DMS79 (cell line): Measurements from ENCODE around the gene DELE1.

Source experiments
- DNase-seq: peaks from one replicate; lab custom pipeline; 2025; lab: John Stamatoyannopoulos, UW

The DELE1 gene, protein sequence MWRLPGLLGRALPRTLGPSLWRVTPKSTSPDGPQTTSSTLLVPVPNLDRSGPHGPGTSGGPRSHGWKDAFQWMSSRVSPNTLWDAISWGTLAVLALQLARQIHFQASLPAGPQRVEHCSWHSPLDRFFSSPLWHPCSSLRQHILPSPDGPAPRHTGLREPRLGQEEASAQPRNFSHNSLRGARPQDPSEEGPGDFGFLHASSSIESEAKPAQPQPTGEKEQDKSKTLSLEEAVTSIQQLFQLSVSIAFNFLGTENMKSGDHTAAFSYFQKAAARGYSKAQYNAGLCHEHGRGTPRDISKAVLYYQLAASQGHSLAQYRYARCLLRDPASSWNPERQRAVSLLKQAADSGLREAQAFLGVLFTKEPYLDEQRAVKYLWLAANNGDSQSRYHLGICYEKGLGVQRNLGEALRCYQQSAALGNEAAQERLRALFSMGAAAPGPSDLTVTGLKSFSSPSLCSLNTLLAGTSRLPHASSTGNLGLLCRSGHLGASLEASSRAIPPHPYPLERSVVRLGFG

DNA sequence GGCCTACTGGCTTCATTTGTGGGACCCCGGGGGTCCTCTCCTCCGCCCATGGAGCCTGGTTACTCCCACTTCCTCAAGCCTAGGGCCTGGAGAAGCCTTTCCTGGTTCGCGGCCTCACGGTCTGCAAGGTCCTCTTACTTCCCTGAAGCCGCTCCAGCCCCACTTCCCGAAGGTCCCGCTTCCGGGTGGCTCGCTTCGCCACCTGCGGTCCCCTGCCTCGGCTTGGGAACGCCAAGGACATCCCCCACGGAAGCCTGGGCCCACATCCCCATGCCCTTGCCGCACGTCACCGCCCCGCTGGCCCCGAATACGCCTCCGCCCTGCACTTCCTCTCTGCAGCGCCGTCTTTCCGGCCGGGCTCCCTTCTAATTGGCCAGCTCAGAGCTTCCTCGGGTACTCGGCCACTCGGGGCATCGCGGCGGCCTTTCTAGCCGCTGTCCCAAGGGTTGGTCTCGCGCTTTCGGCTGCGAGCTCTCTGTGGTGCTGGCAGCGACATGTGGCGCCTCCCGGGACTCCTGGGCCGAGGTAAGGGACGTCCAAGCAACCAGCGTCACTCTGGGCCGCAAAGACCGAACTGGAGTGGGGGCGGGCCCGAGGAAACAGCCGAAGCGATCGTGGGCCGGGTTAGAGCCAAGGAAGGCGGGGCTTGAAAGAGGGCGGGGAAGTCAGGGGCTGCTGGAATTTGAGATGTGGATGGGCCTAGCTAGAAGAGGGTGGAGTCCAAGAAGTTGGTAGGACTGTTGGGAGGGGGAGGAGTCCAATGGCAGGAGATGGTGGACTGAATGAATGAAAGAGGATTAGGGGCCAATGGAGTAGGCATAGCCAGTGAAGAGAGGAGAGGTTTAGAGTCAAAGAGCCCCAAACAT is at the start of gene DELE1:
Gene DELE1, plus strand, starts transcription at position 424 of the 866 bp plus-strand sequence. Its CDS starts 71 bp downstream, at position 495.
- DNase-seq: peak; percentile 72

DNA sequence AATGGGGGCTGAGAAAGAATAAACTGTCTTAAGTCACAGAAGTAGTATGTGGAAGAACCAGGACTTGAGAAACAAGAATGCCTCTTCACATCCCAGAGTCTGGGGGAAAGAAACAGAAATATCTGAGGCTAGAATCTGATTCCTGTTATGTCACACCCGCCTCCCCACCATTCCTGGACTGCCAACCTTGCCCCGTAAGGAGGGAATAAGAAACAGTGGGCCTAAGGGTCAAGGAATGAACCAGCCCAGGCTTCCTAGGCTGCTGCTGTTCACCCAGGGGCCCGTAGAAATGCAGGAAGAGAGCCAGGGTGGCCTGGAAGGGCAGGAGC is 49.8 kb upstream of the DELE1 start:
- DNase-seq: no peak

DNA sequence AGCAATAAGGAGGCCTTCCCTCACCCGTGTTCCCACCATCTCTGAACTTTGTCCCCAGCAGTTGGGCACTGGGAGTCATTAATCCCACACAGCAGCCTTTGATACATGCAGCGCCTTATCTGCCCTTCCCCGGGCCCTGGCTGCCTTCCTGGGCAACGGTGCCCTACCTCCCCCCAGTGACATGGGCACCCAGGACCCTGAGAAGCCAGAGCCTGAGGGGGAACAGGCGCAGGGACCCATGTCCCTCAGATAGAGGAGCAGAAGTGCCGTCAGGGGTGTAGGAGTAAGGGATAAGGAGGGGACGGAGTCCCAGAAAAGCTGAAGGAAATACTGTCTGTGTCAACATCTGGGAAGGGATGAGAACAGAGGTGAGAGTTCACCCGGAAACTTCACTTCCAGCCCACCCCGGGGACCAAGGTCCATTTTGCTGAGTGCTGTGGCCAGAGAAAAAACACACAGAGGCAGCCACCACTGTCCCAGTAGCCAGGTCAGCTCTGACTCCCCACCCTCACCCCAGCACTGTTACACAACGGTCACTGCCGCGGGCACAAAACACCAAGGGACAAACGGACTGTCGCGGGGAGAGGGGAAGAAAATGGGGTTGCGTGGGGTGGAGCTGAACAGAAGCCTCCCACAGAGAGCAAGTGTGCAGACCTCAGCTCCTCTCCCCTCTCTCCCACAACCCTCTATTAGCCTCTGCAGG is 49.3 kb upstream of the DELE1 start:
- DNase-seq: no peak

DNA sequence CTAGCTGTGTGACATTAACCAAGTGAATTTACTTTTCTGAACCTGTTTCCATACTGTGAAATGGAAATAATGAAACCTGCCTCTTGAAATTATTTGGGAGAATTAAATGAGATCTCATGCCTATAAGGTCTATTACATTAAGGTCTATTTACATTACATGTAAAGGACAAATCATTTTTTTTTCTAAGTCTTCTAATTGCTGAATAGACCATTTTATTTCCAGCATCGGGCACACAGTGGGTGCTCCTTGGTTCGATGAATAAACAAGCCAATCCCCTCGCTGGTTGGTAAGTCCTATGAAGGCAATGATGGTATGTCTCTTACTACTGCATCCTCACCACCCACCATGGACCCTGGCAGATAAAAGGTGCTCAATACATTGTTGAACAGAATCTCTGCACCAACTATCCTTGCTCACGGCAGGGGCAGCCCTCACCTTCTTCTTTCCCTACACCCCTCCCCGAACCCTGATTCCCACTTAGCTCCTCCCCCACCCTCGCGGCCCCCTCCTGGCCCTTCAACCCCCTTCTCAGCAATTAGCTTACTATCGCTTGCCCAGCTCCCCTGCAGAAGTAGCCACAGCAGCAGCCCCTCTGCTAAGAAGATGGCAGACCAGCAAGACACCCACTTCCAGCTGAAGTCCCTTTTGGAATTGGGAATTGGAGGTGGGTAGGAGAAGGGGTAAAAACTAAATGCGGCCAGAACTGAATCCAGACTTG is 48.5 kb upstream of the DELE1 start:
- no peak for DNase-seq

DNA sequence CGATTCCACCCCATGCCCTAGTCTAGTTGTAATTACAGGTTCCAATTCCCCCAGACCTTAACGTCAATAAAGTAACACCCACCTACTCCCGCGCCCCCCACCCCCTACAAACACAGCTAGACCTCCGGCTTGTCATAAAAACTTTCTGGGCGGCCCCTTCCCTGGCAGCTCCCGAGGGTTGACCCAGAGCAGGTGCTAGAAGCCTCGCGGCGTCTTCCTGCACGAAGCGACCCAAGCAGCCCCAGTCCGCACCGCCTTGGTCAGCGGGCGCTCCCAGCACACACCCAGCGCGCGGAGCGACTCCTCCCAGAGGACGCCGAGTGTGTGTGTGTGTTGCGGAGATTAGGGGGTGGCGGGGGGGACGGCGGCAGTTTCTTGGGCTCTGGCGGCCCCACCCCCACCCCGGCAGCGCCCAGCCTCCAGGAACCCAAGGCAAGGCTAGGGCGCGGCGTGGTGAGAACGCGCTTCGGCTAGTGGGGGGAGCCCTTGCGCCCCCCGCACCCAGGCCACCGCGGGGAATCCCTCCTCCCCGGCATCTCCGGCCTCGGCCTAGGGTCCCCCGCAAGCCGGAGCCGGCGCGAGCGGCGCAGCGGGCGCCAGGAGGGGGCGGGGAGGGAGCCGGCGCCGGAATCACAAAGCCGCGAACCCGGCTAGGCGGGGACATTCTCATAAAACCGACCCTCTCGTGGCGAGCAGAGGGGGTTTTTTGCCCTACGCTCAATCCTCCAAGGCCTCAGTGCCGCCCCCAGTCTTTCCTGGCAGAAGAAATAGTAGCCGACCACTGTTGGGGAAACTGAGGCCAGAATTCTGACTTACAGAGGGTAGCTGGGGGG is 47.7 kb upstream of the DELE1 start:
- DNase-seq: no peak

DNA sequence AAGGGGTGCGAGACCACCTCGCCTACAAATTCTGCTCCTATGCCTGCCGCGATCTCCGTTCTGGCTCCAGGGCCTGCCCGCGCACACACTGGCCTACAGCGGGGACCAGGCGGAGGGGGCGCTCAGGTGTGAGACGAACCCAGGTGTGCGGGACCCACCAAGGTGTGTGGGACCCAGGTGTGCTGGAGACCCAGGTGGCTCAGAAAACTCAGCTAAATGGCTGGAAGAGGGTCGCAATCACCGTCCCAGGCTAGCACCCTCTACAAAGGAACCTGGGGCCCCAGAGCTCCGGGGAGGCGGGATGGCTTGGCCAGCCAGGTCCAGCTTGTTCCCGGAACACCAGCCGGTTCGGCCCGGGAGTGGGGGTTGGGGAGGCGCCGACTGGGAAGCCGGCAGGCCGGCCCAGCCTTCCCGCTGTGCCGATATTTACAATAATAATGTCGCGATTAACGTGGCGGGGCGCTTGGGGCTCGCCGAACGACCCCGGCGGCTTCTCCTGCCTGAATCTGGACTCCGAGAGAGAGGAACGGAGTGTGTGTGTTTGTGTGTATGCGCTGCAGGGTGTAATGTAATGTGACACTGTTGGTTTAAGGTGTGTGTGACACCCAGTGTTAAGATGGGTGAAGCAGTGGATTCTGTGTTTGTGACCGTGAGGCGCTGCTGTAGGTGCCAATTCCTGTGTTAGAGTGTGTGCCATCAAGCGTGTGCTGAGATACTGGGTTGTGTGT is 46.9 kb upstream of the DELE1 start:
- DNase-seq: no peak

DNA sequence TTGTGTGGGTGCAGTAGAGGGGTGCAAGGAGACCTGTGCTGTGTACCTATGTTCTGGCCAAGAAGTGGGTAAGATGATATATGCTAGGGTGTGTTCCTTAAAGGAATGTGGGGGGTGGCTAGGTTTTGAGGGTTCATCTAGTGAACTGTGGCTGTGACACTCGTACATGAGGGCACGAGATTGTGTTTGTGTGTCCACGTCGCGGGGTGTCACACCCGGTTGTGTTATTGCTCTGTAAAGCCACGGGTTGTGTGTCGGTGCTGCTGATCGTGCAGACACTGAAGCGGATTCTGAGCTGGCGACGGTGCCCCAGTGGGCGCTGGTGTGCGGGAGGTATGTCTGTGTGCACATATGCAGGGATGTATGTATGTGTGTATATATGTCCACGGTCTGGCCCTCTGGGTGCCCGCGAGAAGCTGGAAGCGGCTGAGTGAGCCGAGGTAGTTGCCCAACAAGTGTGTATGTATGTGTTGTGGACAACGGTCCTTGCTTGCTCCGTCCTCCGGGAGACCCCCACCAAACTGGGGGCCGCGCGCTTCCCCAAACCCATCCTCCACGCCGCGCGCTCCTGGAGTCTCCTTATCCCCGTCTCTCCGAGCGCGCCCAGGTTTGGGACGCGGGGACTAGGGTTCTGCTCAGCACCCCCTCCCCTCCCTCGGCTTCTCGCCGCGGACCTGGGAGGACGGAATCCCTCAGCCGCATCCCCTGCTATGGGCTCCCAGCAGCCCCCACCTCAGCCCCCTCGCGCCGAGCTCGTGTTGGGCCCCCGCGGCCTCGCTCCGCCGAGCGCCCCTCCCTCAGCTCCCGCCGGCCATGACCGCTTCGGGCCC is 46.1 kb upstream of the DELE1 start:
- no peak for DNase-seq

DNA sequence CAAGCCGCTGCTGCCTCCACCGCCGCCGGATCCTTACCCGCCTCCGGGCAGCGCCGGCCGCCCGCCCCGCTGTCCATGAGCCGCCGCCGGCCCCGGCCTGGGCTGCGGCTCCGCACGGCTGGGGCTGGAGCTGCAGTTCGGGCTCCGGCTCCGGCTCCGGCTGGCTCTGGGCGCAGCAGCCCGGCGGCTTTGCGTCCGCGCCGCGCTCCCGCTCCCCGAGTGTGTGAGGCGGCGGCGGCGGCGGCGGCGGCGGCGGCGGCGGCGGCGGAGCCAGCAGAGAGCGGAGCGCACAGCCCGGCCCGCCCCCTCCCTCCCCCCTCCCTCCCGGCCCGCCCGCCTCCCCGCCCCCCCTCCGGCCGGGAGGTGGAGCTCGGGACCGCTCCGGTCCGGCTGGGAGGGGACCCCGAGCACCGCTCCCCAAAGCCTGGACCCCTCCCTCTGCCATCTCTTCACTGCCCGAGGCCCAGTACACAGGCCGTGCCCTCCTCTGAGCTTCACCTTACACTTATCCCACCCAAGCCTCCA is 45.4 kb upstream of the DELE1 start, which contains the start of gene PCDH1:
Gene PCDH1, minus strand, starts transcription at position 225 of the 525 bp plus-strand sequence. Its CDS starts 148 bp downstream, at position 77.
- DNase-seq: peak; percentile 41

DNA sequence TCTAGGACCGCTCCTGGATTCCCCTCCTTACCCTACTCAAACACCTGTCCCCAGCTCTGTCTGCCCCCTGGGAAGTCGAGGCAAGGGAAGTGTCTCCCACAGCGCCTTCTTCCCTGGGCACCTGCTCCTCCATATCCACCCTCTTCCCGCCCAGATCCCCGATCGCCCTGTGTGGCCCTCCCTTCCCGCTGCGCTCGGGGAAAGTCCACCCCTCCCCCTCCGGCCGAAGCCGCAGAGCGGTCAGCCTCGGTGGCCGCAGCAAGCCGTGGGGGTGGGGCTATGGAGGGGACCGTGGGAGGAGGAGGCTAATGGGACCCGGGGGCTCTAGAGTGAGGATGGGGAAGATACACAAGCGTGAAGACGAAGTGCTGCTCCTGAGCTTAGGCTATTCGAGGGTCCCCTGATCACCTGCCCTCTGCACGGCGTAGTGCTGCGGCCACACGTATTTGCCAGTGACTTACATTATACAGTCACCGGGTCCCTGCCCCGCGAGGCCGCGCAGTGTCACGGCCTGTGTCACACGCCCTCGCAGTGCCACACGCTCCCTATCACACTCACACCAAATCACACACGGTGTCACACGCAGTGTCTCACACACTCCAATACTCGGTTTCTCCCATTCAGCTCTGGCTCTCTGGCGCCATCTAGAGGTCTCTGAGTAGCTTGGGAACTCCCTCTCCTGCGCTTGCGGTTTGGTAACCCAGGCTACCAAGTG is 44.8 kb upstream of the DELE1 start:
- DNase-seq: peak; percentile 88

DNA sequence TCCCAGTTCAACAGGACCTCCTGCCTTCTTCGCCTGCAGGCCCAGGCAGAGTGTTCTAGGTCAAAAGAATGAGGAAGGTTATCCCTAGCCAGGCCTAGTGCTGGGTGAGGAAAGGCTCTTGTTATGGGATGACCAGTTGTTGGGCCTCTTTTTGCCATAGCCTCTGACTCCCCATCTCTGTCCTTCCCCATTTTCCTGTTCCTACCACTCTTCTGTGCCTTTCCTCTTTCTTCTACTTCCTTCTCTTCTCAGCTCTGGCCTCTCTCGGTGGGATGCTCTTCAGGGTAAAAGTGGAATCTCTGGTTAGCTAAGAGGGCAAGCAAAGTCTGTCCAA is 44.3 kb upstream of the DELE1 start:
- DNase-seq: no peak

DNA sequence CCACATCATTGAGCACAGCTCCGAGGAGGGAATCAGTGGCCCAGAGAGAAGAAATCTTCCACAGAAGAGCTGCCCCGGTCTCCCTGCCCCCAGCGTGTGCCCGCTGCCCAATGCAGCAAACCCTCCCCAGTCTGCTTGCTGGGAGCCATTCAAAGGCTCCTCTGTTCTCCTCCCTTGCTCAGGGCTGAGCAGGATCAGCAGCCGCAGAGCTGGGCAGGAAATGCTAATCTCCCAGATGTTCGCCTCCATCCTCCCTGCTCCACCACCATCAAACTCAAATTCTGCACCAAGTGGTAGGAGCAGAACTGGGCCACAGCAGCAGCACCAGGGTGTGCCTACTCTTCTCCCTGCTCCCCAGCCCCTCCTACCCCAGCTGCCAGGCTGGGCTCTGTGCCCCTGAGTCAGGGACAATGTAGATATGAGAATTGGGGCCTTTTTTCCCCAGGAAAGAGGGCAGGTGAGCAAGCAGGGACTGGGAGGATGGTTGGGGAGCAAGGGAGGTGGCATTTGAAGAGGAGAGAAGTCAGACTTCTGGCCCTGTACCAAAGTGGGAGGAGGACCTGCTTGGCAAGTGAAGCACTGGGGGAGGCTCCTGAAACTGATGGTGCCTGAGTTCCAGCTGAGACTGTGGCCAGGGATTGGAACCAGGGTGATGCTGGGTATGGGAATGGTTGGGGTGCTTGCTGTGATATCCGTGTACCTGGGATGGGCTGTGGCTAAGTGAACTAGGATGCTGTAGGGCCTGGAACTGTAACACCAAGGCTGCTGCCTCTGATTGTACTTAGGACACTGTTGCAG is 43.5 kb upstream of the DELE1 start:
- DNase-seq: peak; percentile 14

DNA sequence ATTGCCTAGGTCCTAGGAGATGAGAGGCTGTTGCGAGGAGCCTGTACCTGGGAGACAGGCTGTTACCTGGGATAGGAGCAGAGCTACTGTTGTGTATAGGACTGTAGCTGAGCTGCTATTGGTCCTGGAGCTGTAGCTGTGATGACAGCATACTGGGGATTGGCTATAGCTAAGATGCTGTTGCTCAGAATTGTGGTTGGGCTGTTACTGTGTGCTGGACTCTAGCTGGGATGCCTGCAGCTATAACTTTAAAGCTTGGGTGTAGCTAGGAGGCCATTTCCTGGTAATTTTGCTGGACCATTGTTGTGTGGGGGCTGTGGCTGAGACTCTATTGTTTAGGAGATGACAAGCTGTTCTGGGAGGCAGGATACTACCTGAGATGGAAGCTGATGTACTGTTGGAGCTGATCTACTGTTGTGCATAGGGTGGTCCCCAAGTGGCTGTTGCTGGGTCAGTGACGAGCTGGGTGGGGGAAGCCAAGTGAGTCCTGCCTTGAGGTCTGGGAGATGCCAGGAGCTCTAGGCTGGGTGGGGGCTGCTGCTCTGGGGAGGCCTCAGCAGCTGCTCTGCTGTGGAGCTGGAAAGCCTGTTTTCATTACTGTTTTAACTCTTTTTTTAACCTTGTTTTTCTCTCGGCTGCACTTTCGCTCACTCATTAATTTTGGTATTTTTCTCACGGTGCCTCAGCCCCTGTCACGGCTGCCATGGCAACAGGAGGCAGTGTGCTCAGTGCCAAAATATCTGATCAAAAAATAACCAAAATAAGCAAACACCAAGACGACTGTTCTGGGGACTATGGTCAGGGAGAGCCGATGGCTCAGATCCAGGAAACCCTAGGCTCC is 42.5 kb upstream of the DELE1 start:
- no peak for DNase-seq

DNA sequence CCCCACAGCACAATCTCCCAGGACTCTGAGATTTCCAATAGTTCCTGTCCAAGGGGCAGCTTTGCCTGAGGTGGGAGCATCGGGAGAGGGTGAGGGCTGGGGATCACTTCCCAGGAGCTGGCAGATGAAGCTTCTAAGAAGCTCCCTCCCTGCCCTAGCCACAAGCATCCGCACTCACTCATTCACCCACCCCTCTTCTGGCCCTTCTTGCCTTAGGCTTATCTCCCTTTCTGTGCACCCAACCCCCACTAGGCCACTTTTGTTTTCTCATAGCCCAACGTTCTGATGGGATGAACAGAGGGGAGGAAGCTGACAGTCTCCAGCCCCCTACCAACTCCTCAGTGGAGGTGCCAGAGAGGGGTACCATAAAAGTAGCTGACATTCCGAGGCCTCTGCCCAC is 41.8 kb upstream of the DELE1 start:
- no peak for DNase-seq

DNA sequence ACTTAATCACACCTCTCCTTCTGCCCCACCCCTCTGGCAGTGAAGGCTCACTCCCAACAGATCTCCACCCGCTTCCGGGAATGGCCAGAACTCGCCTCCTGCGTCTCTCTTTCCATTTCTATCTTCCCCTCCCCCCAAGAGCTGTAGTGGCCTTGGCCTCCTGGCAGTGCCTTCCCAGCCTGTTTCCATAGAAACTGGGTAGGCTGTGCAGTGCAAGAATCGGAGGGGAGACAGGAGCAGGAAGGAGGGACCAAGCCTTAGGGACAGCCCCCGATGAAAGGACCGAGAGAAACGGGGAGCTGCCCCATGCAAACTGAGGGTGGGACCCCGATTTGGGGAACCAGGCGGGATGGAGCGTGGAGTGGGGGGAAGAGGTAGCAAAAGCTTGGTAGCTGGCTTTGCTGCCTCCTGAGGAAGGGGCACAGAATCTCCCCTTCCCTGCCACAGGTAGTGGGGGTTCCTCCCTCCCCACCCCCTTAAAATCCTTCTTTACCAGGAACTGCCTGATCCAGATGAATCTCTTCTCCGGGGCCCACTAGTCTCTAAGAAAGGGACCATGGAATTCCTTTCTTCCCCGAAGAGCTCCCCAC is 41.0 kb upstream of the DELE1 start:
- DNase-seq: peak; percentile 38

DNA sequence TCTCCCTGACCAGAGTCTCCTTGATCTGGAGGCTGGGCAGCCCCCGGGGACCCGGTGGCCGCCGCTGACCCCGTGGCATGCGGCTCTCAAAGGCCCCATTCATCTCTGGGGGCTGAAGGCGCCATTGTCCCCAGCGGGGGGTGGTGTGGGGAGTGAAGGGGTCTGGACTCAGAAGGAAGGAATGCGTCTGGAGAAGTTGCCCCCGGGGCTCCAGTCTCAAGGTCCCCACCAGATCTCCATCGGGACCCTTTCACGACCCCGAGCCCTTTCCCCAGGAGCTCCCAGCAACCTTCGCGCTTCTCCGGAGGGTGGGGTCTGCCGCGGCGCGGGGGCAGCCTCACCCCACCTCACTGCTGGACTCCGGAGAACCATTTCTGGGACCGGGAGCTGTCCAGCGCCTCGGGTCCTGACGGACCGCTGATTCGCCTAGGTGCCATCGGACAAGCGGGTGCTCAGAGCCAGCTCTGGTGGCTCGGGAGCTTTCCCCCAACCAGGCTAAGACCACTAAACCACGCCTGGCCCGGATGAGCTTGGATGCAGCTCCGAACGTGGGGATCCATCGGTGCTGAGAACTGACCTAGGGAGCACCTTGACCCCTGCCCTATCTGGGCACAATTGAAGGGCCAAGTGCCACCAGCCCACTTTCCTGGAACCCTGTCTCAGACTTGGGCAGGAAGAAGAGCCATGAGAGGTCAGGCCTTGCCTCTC is 40.3 kb upstream of the DELE1 start:
- no peak for DNase-seq
